ENCODE measurements around the gene MEX3C. TPM values are rescaled to one million over a fixed set of nuclear protein-coding genes. Genes with fewer than 3 reads are reported as not detected.

Gene MEX3C
- total RNA-seq, 2 donors from 2014 or later = 54.0 to 71.1 TPM

DNA sequence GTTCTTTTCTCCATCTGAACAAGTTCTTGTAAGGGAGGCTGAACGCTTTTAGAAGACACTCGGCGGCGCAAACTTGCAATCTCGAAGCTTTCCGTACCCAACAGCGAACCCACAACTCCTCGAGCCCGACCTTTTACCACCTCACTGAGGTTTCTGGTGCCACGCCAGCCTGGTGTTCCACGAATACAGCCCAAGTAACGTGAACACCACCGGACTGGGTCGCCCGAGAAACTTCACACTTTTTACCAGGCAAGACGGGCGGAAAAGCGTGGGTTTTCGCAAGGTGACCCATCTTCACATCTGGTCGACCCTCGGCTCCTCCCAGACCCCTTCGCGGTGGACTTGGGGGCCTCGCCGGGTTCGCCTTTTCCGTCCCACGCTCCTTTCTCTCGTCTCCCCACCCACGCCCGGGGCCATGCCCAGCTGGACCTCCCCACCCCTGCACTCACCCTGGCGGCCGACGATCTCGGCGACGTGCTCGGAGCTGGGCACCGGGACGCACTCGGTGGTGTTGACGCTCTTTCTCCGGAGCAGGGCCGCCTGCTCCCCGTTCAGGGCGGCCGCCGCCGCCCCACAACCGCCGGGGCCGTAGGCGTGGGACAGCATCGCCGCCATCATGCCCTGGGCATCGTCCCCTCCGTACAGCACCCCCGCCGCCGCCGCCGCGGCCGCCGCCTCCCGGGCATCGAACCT, 1.2 kb downstream of the MEX3C start:
- H3K27ac Mint-ChIP-seq = peak overlapping the region; percentile 96
- ATAC-seq (no peak), DNase-seq (peak; percentile 16 to 26 (median 18))
- H3K4me3 Mint-ChIP-seq = peak overlapping the region; percentile 95
- no peaks in the 10 kb centered on the region for H3K36me3 Mint-ChIP-seq (ENCODE audit: low read depth)
- no peaks in the 10 kb centered on the region for H3K9me3 ChIP-seq (ENCODE audit: control insufficient read depth, low read length, poor library complexity, severe bottlenecking)
- H3K27me3 Mint-ChIP-seq = no peaks in the 10 kb centered on the region
- peaks cover 41% of the 10 kb centered on the region for H3K4me1 Mint-ChIP-seq

GRCh38 chr18:51195451-51196117, 1.9 kb downstream of the MEX3C start:
- DNase-seq = peak in 1 of 3 donors; percentile 13
- Mint-ChIP-seq H3K36me3 (ENCODE audit: low read depth) (no peaks in the 10 kb centered on the region), H3K27me3 (no peaks in the 10 kb centered on the region), H3K4me3 (peak overlapping the region; percentile 95), H3K27ac (peak overlapping the region; percentile 96), H3K4me1 (peaks cover 45% of the 10 kb centered on the region)
- no peaks in the 10 kb centered on the region for H3K9me3 ChIP-seq (ENCODE audit: control insufficient read depth, low read length, poor library complexity, severe bottlenecking)
- no peak for ATAC-seq

DNA sequence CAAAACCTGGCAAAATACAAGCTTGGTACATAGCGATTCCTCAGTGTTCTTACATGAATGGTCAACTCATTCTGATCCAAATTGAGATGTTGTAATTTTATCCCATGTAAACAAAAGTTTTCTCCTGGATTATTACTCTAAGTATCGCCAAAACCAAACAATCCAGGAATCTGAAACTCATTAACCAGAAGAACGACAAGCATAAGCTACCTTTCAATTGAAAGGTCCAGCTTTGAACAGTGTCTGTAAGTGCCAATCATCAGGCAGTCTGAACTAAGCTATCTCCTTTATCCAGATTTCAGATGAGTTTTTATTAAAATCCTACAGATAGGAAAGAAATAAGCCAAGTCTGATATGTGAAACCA, 2.4 kb downstream of the MEX3C start:
- Mint-ChIP-seq H3K4me3 (peak overlapping the region; percentile 95), H3K27ac (peak overlapping the region; percentile 96), H3K36me3 (ENCODE audit: low read depth) (no peaks in the 10 kb centered on the region), H3K27me3 (no peaks in the 10 kb centered on the region), H3K4me1 (peaks cover 45% of the 10 kb centered on the region)
- DNase-seq = no peak
- H3K9me3 ChIP-seq (ENCODE audit: control insufficient read depth, low read length, poor library complexity, severe bottlenecking) = no peaks in the 10 kb centered on the region
- no peak for ATAC-seq

DNA sequence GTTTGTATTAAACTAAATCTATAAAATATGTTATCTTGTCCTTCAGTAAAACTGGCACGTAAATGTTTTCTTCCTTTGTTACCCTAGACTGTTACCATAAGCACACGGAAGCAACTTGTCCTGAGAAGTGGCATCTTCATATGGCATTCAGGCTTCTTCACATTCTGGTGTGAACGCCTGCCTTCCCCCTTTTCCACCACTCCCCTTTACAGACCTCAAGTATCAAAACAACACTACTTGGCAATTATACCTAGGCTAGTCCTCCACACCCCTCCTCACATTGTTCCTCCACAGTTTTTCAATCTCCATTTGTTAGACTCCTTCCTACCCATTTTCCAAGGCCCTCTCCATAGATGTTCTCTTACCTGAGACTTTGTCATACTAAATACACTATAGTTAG, 2.9 kb downstream of the MEX3C start:
- no peaks in the 10 kb centered on the region for H3K27me3 Mint-ChIP-seq
- ATAC-seq = no peak
- peak overlapping the region; percentile 95 for H3K4me3 Mint-ChIP-seq
- H3K36me3 Mint-ChIP-seq (ENCODE audit: low read depth) = no peaks in the 10 kb centered on the region
- H3K4me1 Mint-ChIP-seq = peaks cover 45% of the 10 kb centered on the region
- no peak for DNase-seq
- H3K27ac Mint-ChIP-seq = peak overlapping the region; percentile 96
- H3K9me3 ChIP-seq (ENCODE audit: control insufficient read depth, low read length, poor library complexity, severe bottlenecking) = no peaks in the 10 kb centered on the region

- Mint-ChIP-seq H3K4me1 (peaks cover 42% of the 10 kb centered on the region), H3K27me3 (no peaks in the 10 kb centered on the region), H3K36me3 (ENCODE audit: low read depth) (no peaks in the 10 kb centered on the region), H3K27ac (peak overlapping the region; percentile 96), H3K4me3 (peak overlapping the region; percentile 45)
- ATAC-seq (no peak), DNase-seq (no peak)
- no peaks in the 10 kb centered on the region for H3K9me3 ChIP-seq (ENCODE audit: control insufficient read depth, low read length, poor library complexity, severe bottlenecking)
Measured at GRCh38 chr18:51193621-51194287, 3.7 kb downstream of the MEX3C start.

GRCh38 chr18:51192696-51193095, 4.8 kb downstream of the MEX3C start:
- no peak overlapping the region for H3K4me3 Mint-ChIP-seq
- H3K27ac Mint-ChIP-seq = peak overlapping the region; percentile 59
- no peaks in the 10 kb centered on the region for H3K27me3 Mint-ChIP-seq
- no peaks in the 10 kb centered on the region for H3K36me3 Mint-ChIP-seq (ENCODE audit: low read depth)
- DNase-seq (no peak), ATAC-seq (no peak)
- H3K4me1 Mint-ChIP-seq = peaks cover 43% of the 10 kb centered on the region
- H3K9me3 ChIP-seq (ENCODE audit: control insufficient read depth, low read length, poor library complexity, severe bottlenecking) = no peaks in the 10 kb centered on the region

GRCh38 chr18:51192026-51192425, 5.5 kb downstream of the MEX3C start:
- no peaks in the 10 kb centered on the region for H3K9me3 ChIP-seq (ENCODE audit: control insufficient read depth, low read length, poor library complexity, severe bottlenecking)
- Mint-ChIP-seq H3K4me3 (peak overlapping the region; percentile 60), H3K27ac (peak overlapping the region; percentile 59), H3K4me1 (peaks cover 45% of the 10 kb centered on the region), H3K36me3 (ENCODE audit: low read depth) (no peaks in the 10 kb centered on the region), H3K27me3 (no peaks in the 10 kb centered on the region)
- DNase-seq = no peak
- no peak for ATAC-seq

GRCh38 chr18:51191128-51191717, 6.3 kb downstream of the MEX3C start:
- H3K27ac Mint-ChIP-seq = peak overlapping the region; percentile 59
- H3K36me3 Mint-ChIP-seq (ENCODE audit: low read depth) = peaks cover 1% of the 10 kb centered on the region
- peaks cover 52% of the 10 kb centered on the region for H3K4me1 Mint-ChIP-seq
- H3K4me3 Mint-ChIP-seq = peak overlapping the region; percentile 69
- no peaks in the 10 kb centered on the region for H3K9me3 ChIP-seq (ENCODE audit: control insufficient read depth, low read length, poor library complexity, severe bottlenecking)
- DNase-seq = no peak
- H3K27me3 Mint-ChIP-seq = no peaks in the 10 kb centered on the region
- ATAC-seq = peak; percentile 36

DNA sequence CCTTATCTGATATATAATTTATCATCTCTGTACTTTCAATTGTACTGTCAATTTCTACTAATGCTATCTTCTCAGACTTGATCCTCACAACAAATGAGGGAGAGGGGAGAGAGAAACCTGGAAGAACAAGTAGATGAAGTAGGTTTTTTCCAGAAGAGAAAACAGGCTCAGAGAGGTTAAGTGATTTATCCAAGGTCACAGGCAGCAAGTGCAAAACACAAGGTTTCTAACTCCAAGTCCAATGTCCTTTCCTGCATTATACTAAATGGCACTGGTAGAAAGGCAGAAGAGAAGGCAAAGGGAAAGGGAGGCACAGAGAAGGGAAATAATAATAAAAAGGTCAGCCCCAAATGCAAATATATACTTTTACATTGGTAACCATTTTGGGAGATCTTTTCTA, 7.5 kb downstream of the MEX3C start:
- DNase-seq = no peak
- H3K4me3 Mint-ChIP-seq = no peak overlapping the region
- no peak for ATAC-seq
- H3K9me3 ChIP-seq (ENCODE audit: control insufficient read depth, low read length, poor library complexity, severe bottlenecking) = no peaks in the 10 kb centered on the region
- peaks cover 49% of the 10 kb centered on the region for H3K4me1 Mint-ChIP-seq
- no peaks in the 10 kb centered on the region for H3K27me3 Mint-ChIP-seq
- no peak overlapping the region for H3K27ac Mint-ChIP-seq
- peaks cover 5% of the 10 kb centered on the region for H3K36me3 Mint-ChIP-seq (ENCODE audit: low read depth)

- peaks cover 3% of the 10 kb centered on the region for H3K9me3 ChIP-seq (ENCODE audit: control insufficient read depth, low read length, poor library complexity, severe bottlenecking)
- Mint-ChIP-seq H3K27ac (no peak overlapping the region), H3K36me3 (ENCODE audit: low read depth) (peaks cover 5% of the 10 kb centered on the region), H3K27me3 (no peaks in the 10 kb centered on the region), H3K4me3 (peak overlapping the region; percentile 36), H3K4me1 (peaks cover 39% of the 10 kb centered on the region)
- ATAC-seq = peak; percentile 30
- no peak for DNase-seq
Measured at GRCh38 chr18:51188024-51188701, 9.3 kb downstream of the MEX3C start.

- DNase-seq (no peak), ATAC-seq (no peak)
- H3K36me3 Mint-ChIP-seq (ENCODE audit: low read depth) = peaks cover 7% of the 10 kb centered on the region
- H3K27me3 Mint-ChIP-seq = no peaks in the 10 kb centered on the region
- H3K4me1 Mint-ChIP-seq = peaks cover 35% of the 10 kb centered on the region
- peaks cover 3% of the 10 kb centered on the region for H3K9me3 ChIP-seq (ENCODE audit: control insufficient read depth, low read length, poor library complexity, severe bottlenecking)
- H3K4me3 Mint-ChIP-seq = no peak overlapping the region
- H3K27ac Mint-ChIP-seq = no peak overlapping the region
Measured at GRCh38 chr18:51185075-51185474, 12.4 kb downstream of the MEX3C start.

DNA sequence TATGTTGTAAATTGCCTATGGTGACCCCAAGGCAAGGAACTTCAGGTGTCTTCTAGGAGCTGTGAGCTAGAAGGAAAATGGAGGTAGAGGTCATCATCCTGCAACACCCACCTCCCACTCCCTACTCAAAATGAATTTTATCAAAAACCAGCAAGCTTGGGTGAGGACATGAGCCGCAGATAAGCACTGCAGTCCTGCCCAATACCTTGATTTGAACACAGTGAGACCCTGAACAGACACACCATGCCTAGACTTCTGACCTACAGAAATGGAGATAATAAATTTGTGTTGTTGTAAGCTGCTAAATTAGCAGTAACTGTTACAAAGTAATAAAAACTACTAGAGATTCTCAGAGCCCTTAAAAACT, 13.4 kb downstream of the MEX3C start:
- DNase-seq = no peak
- no peak for ATAC-seq

More for the DNA sequence above, 13.4 kb downstream of the MEX3C start:
- H3K4me1 Mint-ChIP-seq = peaks cover 40% of the 10 kb centered on the region
- H3K9me3 ChIP-seq (ENCODE audit: control insufficient read depth, low read length, poor library complexity, severe bottlenecking) = peaks cover 3% of the 10 kb centered on the region
- H3K4me3 Mint-ChIP-seq = no peak overlapping the region
- no peak overlapping the region for H3K27ac Mint-ChIP-seq
- H3K36me3 Mint-ChIP-seq (ENCODE audit: low read depth) = peaks cover 7% of the 10 kb centered on the region
- no peaks in the 10 kb centered on the region for H3K27me3 Mint-ChIP-seq
